NCI-H2029 treated with DMSO at 0.1 percent for 48 hours (cell line): ENCODE results near the gene MTMR3.

Experiments
- DNase-seq: peaks from one replicate; lab custom pipeline; 2025; lab: John Stamatoyannopoulos, UW

Gene MTMR3

GRCh38 chr22:29916007-29916544, 33.1 kb downstream of the MTMR3 start:
- DNase-seq: no peak

GRCh38 chr22:29917052-29917902, 34.3 kb downstream of the MTMR3 start:
- no peak for DNase-seq

- no peak for DNase-seq
These were observed 42.4 kb downstream of the MTMR3 start for GRCh38 chr22:29925402-29925801.

- DNase-seq: no peak
These were observed 43.1 kb downstream of the MTMR3 start for GRCh38 chr22:29926057-29926456.

DNA sequence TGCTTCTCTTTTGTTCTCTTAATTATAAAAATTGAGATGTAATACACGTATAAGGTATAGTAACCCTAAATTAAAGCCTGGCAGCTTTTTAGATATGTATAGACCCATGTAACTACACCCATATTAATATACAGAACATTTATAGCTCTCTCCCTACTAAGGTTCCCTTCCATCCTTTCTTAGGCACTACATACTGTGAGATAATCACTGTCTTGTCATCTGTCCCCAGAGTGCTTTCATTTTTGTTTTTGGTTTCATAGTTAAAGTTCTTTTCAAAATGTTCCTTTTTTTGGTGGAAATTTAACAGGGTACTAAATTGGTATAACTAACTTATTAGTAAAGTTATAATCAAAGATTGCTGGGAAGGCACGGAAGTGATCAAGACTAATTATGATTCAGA, 49.2 kb downstream of the MTMR3 start:
- no peak for DNase-seq

GRCh38 chr22:29933619-29934018, 50.6 kb downstream of the MTMR3 start:
- no peak for DNase-seq

GRCh38 chr22:29934596-29934995, 51.6 kb downstream of the MTMR3 start:
- DNase-seq: no peak

DNA sequence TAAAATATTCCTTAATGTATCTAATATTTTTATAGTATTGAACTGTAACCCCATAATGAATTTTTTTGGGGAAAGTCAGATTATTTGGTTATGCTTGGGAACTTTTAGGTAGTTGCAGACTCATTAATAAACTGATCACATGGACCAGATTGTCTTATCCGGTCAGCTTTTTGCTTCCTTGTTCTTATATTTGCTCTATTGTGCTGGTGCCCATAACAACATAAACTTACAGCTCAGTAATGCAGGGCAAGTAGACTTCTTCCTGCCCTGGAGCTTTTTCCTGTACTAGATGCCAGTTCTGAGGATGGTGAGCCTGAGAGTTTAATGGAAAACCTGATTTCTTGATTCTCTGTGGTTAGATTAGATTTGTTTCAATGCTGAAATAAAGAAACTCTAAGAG, 53.2 kb downstream of the MTMR3 start:
- DNase-seq: no peak

DNA sequence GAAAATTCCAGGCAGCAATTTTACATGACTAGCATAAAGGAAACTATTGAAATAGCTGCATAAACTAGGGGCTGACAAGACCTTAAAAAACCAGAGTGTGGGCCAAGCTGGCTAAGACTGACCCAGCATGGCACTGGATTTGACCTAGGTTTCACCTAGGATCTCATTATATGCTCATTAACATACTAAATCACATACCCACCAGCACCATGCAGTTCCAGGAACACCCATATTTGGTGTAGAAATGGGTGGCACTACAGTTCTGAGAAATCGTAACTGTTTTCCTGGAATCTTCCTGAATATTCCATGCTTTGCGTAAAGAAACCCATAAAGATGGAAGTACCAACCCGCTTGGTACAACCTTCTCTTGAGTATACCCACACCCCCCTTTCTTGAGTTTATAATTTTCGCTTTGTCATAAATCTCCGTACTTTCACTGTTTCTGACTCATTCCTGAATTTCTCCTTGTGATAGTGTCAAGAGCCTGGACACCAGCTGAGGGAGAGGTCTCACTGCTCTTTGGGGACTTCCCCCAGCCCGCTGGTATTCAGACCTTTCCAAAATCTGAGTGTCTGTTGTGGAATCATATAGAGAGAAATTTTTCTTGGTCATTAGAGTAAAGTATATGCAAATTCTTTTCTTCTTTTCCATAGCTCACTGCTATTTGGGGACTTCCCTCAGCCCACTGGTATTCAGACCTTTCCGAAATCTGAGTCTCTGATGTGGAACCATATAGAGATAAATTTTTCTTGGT, 55.1 kb downstream of the MTMR3 start:
- no peak for DNase-seq

DNA sequence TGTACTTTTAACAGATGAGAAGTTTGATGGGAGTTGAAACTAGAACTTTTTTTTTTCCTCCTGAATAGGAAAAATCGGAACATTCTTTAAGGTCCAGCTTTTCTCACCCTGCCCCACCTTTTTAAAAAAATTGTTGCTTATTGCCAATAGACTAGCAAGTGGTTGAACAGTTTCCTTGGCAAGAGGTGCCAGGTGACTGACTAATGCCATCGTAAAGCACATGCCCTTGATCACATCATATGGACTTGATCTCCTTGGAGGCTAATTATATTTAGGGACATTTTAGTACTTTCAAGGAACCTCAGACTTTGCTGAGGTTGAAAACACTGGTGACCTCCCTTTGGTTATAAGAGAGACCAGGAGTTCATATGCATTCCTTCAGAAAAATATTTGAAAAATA, 57.6 kb downstream of the MTMR3 start:
- DNase-seq: no peak

- DNase-seq: no peak
These were observed 61.4 kb downstream of the MTMR3 start for GRCh38 chr22:29944339-29944738.

DNA sequence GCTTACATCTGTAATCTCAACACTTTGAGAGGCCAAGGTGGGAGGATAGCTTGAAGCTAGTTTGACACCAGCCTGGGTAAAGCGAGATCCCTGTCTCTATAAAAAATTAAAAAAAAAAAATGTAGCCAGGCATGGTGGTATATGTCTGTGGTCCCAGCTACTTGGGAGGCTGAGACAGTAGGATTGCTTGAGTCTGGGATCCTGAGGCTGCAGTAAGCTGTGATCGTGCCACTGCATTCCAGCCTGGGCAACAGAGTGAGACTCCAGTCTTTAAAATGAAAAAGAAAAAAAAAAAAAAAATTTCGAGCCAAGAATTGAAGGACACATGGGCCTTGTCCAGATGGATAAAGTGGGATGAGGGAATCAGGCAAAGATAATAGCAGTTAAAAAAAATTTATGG, 62.5 kb downstream of the MTMR3 start:
- DNase-seq: no peak

- DNase-seq: no peak
These were observed 63.2 kb downstream of the MTMR3 start for GRCh38 chr22:29946220-29946619.

DNA sequence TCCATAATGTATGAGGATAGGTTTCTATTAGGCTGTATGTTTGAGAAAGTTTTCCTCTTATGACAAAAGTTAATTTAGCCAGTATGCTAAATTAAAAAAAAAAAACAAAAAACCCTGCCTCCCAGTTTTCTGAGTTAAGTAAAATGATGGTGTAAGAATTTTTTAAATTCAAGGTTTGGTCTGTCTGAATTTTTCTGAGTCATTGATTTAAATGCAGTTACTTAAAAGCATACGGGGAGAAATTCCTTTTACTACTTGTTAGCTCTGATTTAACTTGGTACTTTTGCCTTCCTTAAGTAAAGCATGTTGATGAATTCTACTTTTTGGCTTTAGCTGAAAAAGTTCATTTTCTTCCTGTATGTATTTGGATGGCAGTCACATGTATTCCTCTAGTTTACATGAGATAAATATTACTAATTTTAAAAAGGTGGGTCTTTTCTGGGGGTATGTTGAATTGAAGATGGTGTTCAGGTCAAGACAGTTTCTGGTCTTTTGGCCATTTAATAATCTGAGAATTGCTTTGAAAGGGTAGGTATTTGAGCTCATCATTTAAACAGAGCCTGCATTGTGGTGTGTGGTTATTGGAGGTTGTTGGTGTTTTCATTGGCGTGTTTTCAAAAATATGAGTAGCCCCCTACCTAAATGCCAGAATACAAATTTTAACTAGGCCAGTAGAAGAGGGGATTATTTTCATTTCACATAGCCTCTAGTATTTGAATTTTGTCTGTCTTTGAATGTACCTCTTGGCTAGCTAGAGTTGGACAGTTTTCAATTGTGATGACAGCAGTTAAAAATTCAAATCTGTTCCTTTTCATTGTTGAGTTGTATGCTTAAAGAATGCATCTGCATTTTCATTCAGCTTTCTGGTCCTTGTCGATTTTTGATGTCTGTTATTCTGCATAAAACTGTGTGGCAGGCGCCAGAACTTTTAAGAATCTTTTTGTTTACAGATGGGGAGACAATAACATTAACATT, 64.7 kb downstream of the MTMR3 start:
- DNase-seq: no peak

DNA sequence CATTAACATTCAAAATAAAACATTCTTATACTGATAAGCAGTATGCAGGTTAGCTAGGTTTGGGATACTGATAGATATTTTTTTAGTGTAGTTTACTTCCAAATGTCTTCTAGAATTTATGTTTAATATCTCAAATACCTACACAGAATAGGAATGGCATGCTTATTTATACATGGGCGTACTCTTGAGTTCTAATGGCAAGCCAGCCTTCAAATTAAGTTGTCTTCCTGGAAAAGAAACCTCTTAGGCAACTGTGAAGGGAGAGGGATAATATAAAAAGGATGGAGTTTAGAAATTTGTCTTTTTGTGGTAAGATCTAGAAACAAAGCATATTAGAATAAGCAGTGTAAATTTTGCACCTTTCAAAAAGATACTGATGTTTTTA, 65.4 kb downstream of the MTMR3 start:
- DNase-seq: no peak

DNA sequence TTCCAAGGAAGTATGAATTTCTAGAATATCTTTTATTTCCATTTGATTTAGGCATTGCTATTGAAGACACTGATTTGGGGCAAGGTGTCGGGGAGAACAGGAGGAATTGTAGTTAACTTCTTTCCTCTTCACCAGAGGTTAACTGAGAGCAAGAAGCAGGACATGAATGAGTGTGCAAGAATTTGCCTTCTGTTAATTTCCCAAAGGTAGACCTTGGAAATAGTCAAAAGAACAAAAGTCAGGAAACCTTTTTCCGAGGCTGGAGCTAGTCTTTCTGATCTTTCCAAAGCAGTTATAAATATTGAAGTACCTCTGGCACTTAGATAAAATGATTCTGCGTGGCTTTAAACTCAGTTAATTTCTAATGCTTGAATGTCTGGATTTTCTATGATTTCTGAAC, 66.9 kb downstream of the MTMR3 start:
- no peak for DNase-seq

- no peak for DNase-seq
These were observed 68.9 kb downstream of the MTMR3 start for GRCh38 chr22:29951791-29952413.

DNA sequence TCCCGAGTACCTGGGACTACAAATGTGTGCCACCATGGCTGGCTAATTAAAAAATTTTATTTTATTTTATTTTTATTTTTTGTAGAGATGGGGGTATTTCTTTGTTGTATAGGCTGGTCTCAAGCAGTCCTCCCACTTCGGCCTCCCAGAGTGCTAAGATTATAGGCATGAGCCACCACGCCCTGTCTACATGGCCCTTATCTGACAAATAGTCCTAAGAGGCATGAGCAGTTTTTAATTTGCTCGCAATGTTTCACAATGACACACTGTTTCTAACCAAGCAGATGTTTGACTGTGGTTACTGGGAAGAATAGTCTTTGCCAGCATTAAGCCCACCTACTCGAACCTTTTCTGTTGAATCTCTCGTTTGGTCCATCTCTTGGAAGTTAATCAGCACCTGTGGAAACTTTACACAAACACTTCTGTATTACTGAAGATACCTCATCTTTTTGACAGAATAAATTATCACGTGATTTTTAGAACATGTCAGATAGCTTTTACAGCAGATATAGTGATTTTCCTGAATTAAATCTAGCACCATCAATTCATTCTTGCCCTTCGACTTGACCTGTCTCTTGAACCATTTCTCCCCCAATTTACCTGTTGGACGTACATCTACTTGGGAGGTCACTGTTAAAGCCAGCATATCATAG, 71.4 kb downstream of the MTMR3 start:
- no peak for DNase-seq

DNA sequence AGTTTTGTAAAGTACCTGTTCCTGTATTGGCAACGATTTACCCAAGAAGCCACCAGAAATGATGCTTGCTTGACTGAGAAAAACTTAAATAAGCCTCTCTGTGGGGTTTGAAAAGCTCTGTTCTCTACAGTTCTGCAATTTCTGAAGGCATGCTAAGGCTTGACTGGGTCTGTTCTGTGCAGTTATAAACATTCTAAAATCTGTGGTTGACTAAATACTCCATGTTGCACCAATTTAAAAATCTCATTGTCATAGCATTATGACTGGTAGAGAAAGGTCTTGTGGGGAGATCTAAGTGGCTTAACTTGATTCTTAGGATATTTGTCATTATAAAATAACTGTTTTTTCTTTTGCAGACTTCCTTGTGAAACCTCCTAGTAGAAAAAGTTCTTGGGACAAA, 73.7 kb downstream of the MTMR3 start:
- DNase-seq: no peak

DNA sequence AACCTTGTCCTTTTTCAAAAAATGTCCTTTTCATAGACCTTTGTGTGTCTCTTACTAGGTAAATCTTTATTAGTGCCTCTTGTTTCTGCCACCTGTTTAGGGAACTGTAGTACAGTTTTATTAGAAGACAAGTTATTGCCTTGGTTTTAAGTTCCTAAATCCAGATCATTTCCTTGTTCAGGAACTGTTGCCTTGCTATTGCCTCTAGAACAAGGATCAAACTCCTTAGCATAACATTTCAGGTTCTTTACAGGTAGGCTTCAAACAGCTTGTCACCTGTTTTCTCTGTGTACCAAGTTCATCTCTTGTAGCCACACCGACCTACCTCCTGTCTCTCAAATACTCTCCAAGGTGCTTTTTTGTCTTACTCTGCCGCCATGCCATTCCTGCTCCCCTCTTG, 75.2 kb downstream of the MTMR3 start:
- no peak for DNase-seq

- no peak for DNase-seq
These were observed 81.8 kb downstream of the MTMR3 start for GRCh38 chr22:29964776-29965175.
